H9 (cell line): ENCODE measurements around the gene ARPC5. TPM values are rescaled to one million over a fixed set of nuclear protein-coding genes. Genes with fewer than 3 reads are reported as not detected.

Source experiments
- DNase-seq: peaks from one replicate; pipeline ENCODE4 v3.0.0-alpha.2; 2017
- H2AFZ ChIP-seq: one replicate; pipeline ENCODE4 v1.6.1; 2013; ENCODE audit warnings: mild to moderate bottlenecking, low read length, control low read depth, moderate library complexity
- H2AK5ac ChIP-seq: 2 replicates; pipeline ENCODE4 v1.6.1; 2013; ENCODE audit warnings: low read length, control low read depth, mixed read lengths; ENCODE audit not compliant: insufficient read length
- H2BK120ac ChIP-seq: one replicate; pipeline ENCODE4 v1.6.1; 2013; ENCODE audit warnings: low read depth, mild to moderate bottlenecking, low read length, control low read depth, inconsistent platforms; ENCODE audit not compliant: poor library complexity, severe bottlenecking
- H2BK12ac ChIP-seq: 2 replicates; pipeline ENCODE4 v1.6.1; 2013; ENCODE audit warnings: low read length, control low read depth, mixed read lengths, low read depth; ENCODE audit not compliant: insufficient read length
- H2BK15ac ChIP-seq: 2 replicates; pipeline ENCODE4 v1.6.1; 2013; ENCODE audit warnings: low read depth, low read length, control low read depth
- H2BK20ac ChIP-seq: one replicate; pipeline ENCODE4 v1.6.1; 2013; ENCODE audit warnings: low read depth, mild to moderate bottlenecking, low read length, control low read depth, inconsistent platforms; ENCODE audit not compliant: poor library complexity, severe bottlenecking
- H2BK5ac ChIP-seq: 2 replicates; pipeline ENCODE4 v1.6.1; 2013; ENCODE audit warnings: low read length, control low read depth, mixed read lengths; ENCODE audit not compliant: insufficient read length
- H3K14ac ChIP-seq: 2 replicates; pipeline ENCODE4 v1.6.1; 2013; ENCODE audit warnings: low read length, control low read depth; ENCODE audit not compliant: insufficient read depth
- H3K18ac ChIP-seq: 2 replicates; pipeline ENCODE4 v1.6.1; 2013; ENCODE audit warnings: low read depth, mild to moderate bottlenecking, mixed read lengths, low read length, control low read depth; ENCODE audit not compliant: insufficient read length
- H3K23ac ChIP-seq: 2 replicates; pipeline ENCODE4 v1.6.1; 2013; ENCODE audit warnings: low read length, control low read depth, mixed read lengths, low read depth; ENCODE audit not compliant: insufficient read length
- H3K23me2 ChIP-seq: 2 replicates; pipeline ENCODE4 v1.6.1; 2013; ENCODE audit warnings: low read depth, mild to moderate bottlenecking, mixed read lengths, low read length, control low read depth; ENCODE audit not compliant: insufficient read length, poor library complexity, severe bottlenecking
- H3K27ac ChIP-seq: 2 replicates; pipeline ENCODE4 v1.5.1; 2013; ENCODE audit warnings: low read length, control low read depth, mixed read lengths, low read depth; ENCODE audit not compliant: insufficient read length
- H3K27me3 ChIP-seq: 2 replicates; pipeline ENCODE4 v1.6.1; 2013; ENCODE audit warnings: low read length, control low read depth, inconsistent platforms; ENCODE audit not compliant: insufficient read depth
- H3K4ac ChIP-seq: 2 replicates; pipeline ENCODE4 v1.6.1; 2013; ENCODE audit warnings: low read depth, mild to moderate bottlenecking, control low read depth, inconsistent platforms, low read length, moderate library complexity
- H3K4me1 ChIP-seq: 2 replicates; pipeline ENCODE4 v1.6.1; 2013; ENCODE audit warnings: low read length, control low read depth, inconsistent platforms; ENCODE audit not compliant: insufficient read depth
- H3K4me2 ChIP-seq: 2 replicates; pipeline ENCODE4 v1.6.1; 2013; ENCODE audit warnings: low read length, control low read depth, mixed read lengths; ENCODE audit not compliant: insufficient read length, insufficient read depth
- H3K56ac ChIP-seq: 2 replicates; pipeline ENCODE4 v1.6.1; 2013; ENCODE audit warnings: low read depth, mild to moderate bottlenecking, mixed read lengths, low read length, control low read depth; ENCODE audit not compliant: insufficient read length
- H3K79me1 ChIP-seq: 2 replicates; pipeline ENCODE4 v1.6.1; 2013; ENCODE audit warnings: low read depth, mild to moderate bottlenecking, moderate library complexity, low read length, control low read depth, inconsistent platforms; ENCODE audit not compliant: insufficient read depth, poor library complexity, severe bottlenecking
- H3K79me2 ChIP-seq: 2 replicates; pipeline ENCODE4 v1.6.1; 2013; ENCODE audit warnings: low read length, control low read depth, inconsistent platforms; ENCODE audit not compliant: insufficient read depth
- H3K9ac ChIP-seq: 2 replicates; pipeline ENCODE4 v1.6.1; 2013; ENCODE audit warnings: low read length, control low read depth, mixed read lengths; ENCODE audit not compliant: insufficient read length; ENCODE audit errors: extremely low read depth
- H3K9me3 ChIP-seq: one replicate; pipeline ENCODE4 v1.6.1; 2013; ENCODE audit warnings: low read depth, low read length, inconsistent platforms; ENCODE audit not compliant: control insufficient read depth
- H3T11ph ChIP-seq: one replicate; pipeline ENCODE4 v1.6.1; 2013; ENCODE audit warnings: mild to moderate bottlenecking, low read length, control low read depth, inconsistent platforms
- H4K20me1 ChIP-seq: one replicate; pipeline ENCODE4 v1.6.1; 2013; ENCODE audit not compliant: control insufficient read depth, insufficient read length, insufficient read depth
- H4K5ac ChIP-seq: 2 replicates; pipeline ENCODE4 v1.6.1; 2013; ENCODE audit warnings: low read depth, mild to moderate bottlenecking, mixed read lengths, low read length, control low read depth; ENCODE audit not compliant: insufficient read length
- H4K8ac ChIP-seq: replicated peaks from 2 replicates; pipeline ENCODE4 v1.6.1; 2013; ENCODE audit warnings: low read length, control low read depth, mixed read lengths, low read depth; ENCODE audit not compliant: insufficient read length
- H4K91ac ChIP-seq: 2 replicates; pipeline ENCODE4 v1.6.1; 2013; ENCODE audit warnings: low read depth, mild to moderate bottlenecking, moderate library complexity, mixed read lengths, low read length, control low read depth; ENCODE audit not compliant: insufficient read length
- H3K27ac Mint-ChIP-seq, 3 experiments: 2 replicates in 2 of 3; 3 replicates in 1 of 3; pipeline ENCODE4 v1.8.0; 2020 to 2021; ENCODE audit warnings: mixed read lengths in 3 of 3, mild to moderate bottlenecking in 1 of 3, moderate library complexity in 1 of 3
- H3K27me3 Mint-ChIP-seq: 2 replicates; pipeline ENCODE4 v1.8.0; 2021; ENCODE audit warnings: low read depth, mild to moderate bottlenecking, moderate library complexity, mixed read lengths
- H3K36me3 Mint-ChIP-seq, 3 experiments: 2 replicates in 2 of 3; 3 replicates in 1 of 3; pipeline ENCODE4 v1.8.0; 2020 to 2021; ENCODE audit warnings: low read depth in 3 of 3, mixed read lengths in 3 of 3; ENCODE audit not compliant: insufficient read depth in 1 of 3
- H3K4me1 Mint-ChIP-seq, 2 experiments: 2 replicates each; pipeline ENCODE4 v1.8.0; 2020; ENCODE audit warnings: mixed read lengths in 2 of 2
- H3K4me3 Mint-ChIP-seq, 2 experiments: 2 replicates in 1 of 2; 3 replicates in 1 of 2; pipeline ENCODE4 v1.8.0; 2020 to 2021; ENCODE audit warnings: mild to moderate bottlenecking in 2 of 2, mixed read lengths in 2 of 2, moderate library complexity in 1 of 2
- H3K9me3 Mint-ChIP-seq, 2 experiments: 2 replicates in 1 of 2; 3 replicates in 1 of 2; pipeline ENCODE4 v1.8.0; 2020; ENCODE audit warnings: mild to moderate bottlenecking in 2 of 2, mixed read lengths in 2 of 2, moderate library complexity in 1 of 2
- CTCF ChIP-seq: fragments of 200-600 bp; sonication (generic); conservative IDR thresholded peaks from 3 replicates; pipeline ENCODE4 v1.8.0; 2021; ENCODE audit warnings: antibody characterized with exemption, mild to moderate bottlenecking
- WGBS: extraction: QIAGEN DNeasy Blood & Tissue Kit; methylation state at CpG from one replicate; pipeline ENCODE4 v1.1.7; 2013; ENCODE audit warnings: missing lambda C conversion rate, low lambda C conversion rate, mixed read lengths; ENCODE audit not compliant: insufficient read length; ENCODE audit errors: extremely low coverage; 5-methylcytosine and 5-hydroxymethylcytosine counted together
- total RNA-seq: library from RNA; stranded (reverse); gene quantifications from 2 replicates; pipeline ENCODE4 v1.2.1, GENCODE V29; 2021

ARPC5 gene
- total RNA-seq, 1 experiment from 2014 or later, result 67.7 TPM

GRCh38 chr1:183636783-183637182 lies 1.2 kb upstream of the ARPC5 start:
- no peak for TF ChIP-seq CTCF
- Histone ChIP-seq H3K18ac (no peak overlapping the region), H3K79me1 (no peaks in the 10 kb centered on the region), H2AK5ac (no peak overlapping the region), H2BK20ac (no peak overlapping the region), H3K27ac (no peak overlapping the region), H3K56ac (no peak overlapping the region), H4K8ac (no peak overlapping the region), H3K9me3 (no peaks in the 10 kb centered on the region), H3K4me1 (no peaks in the 10 kb centered on the region), H4K20me1 (no peaks in the 10 kb centered on the region), H3K14ac (no peak overlapping the region), H2BK12ac (no peak overlapping the region), H3K23ac (no peak overlapping the region), H3K9ac (no peak overlapping the region), H2BK15ac (no peak overlapping the region), H2BK5ac (no peak overlapping the region), H2BK120ac (no peak overlapping the region), H3T11ph (no peak overlapping the region), H2AFZ (no peak overlapping the region), H3K23me2 (peaks cover 4% of the 10 kb centered on the region), H3K27me3 (no peaks in the 10 kb centered on the region; the same call in 1 of the 2 replicates), H3K79me2 (no peaks in the 10 kb centered on the region), H4K91ac (no peak overlapping the region), H4K5ac (no peak overlapping the region), H3K4me2 (peak overlapping the region; percentile 57), H3K4ac (no peak overlapping the region)
- H3K27me3 Mint-ChIP-seq, result peaks cover 14% of the 10 kb centered on the region
- H3K36me3 Mint-ChIP-seq, result peaks cover 0 to under 1% (median 0%) of the 10 kb centered on the region in 3 experiments; a peak in 3 of 7 replicates
- WGBS, result no CpG with 5 or more reads among the region's 5 CpGs
- H3K4me3 Mint-ChIP-seq, result peak overlapping the region; percentile 99 to 100
- no peaks in the 10 kb centered on the region for H3K9me3 Mint-ChIP-seq
- DNase-seq, result no peak
- no peak overlapping the region for H3K27ac Mint-ChIP-seq
- peaks cover 33 to 34% of the 10 kb centered on the region in 2 experiments for H3K4me1 Mint-ChIP-seq
